Panc1 (cell line): ENCODE measurements around the gene TSC2. TPM values are rescaled to one million over a fixed set of nuclear protein-coding genes. Genes with fewer than 3 reads are reported as not detected.
A peak's percentile ranks its signal among the peaks of the same experiment; 100 is the strongest.

ENCODE experiments used
- ATAC-seq: fragments of 200-7000 bp; cut with Tn5 transposase; 2 replicates; pipeline ENCODE4 v1.9.1; 2020; ENCODE audit warnings: mild to moderate bottlenecking, moderate library complexity
- BruUV-seq: library from RNA; stranded (reverse); fragments of 400-500 nt; replicated peaks from 2 replicates; lab custom pipeline; 2021; lab: Mats Ljungman, UMichigan
- CTCF ChIA-PET: fragments of 300-600 bp; sonication (Branson Sonifier 250); formaldehyde crosslinking; loops from one replicate; lab custom pipeline; 2022; ENCODE audit warnings: antibody characterized with exemption; lab: Charles Lee
- POLR2A ChIA-PET: fragments of 300-600 bp; sonication (Branson Sonifier 250); formaldehyde crosslinking; loops from one replicate; lab custom pipeline; 2022; ENCODE audit warnings: antibody characterized with exemption; lab: Charles Lee
- DNase-seq: peaks from one replicate; pipeline ENCODE4 v3.0.0-alpha.2; 2010; ENCODE audit warnings: low read depth, low spot score
- H3K27ac ChIP-seq: 2 replicates; pipeline ENCODE4 v1.5.1; 2011; ENCODE audit warnings: mild to moderate bottlenecking, low read length, inconsistent platforms
- H3K27me3 ChIP-seq: fragments of 200-500 bp; sonication (Bioruptor generic); 2 replicates; pipeline ENCODE4 v1.6.0; 2014; ENCODE audit warnings: low read length, inconsistent platforms; ENCODE audit not compliant: control insufficient read depth, insufficient read depth
- H3K36me3 ChIP-seq: fragments of 200-500 bp; sonication (Bioruptor generic); 2 replicates; pipeline ENCODE4 v1.5.1; 2014; ENCODE audit warnings: inconsistent platforms, mild to moderate bottlenecking, low read length, moderate library complexity; ENCODE audit not compliant: control insufficient read depth, insufficient read depth
- H3K4me1 ChIP-seq: 2 replicates; pipeline ENCODE4 v1.5.1; 2011; ENCODE audit warnings: inconsistent platforms, mild to moderate bottlenecking, low read length, moderate library complexity; ENCODE audit not compliant: control insufficient read depth, insufficient read depth
- H3K4me3 ChIP-seq, 2 experiments: 2 replicates each; pipeline ENCODE4 v1.5.1; 2011 to 2012; ENCODE audit warnings: low read depth in 2 of 2, low read length in 2 of 2, mild to moderate bottlenecking in 2 of 2, inconsistent platforms in 1 of 2, moderate library complexity in 1 of 2
- H3K9me3 ChIP-seq: fragments of 200-500 bp; sonication (Bioruptor generic); 2 replicates; pipeline ENCODE4 v1.5.1; 2014; ENCODE audit warnings: low read depth, mild to moderate bottlenecking, inconsistent platforms, low read length, moderate library complexity; ENCODE audit not compliant: control insufficient read depth, insufficient read depth
- POLR2AphosphoS5 ChIP-seq: IDR thresholded peaks from 2 replicates; pipeline ENCODE4 v1.6.1; 2012; ENCODE audit warnings: mild to moderate bottlenecking, low read depth, low read length, moderate library complexity
- SIN3A ChIP-seq: IDR thresholded peaks from 2 replicates; pipeline ENCODE4 v1.6.1; 2012; ENCODE audit warnings: low read depth, mild to moderate bottlenecking, low read length, moderate library complexity, borderline replicate concordance; ENCODE audit not compliant: insufficient read depth
- TCF7L2 ChIP-seq: IDR thresholded peaks from 2 replicates; pipeline ENCODE4 v1.6.1; 2011; ENCODE audit warnings: mild to moderate bottlenecking, low read depth, low read length, inconsistent platforms
- in situ Hi-C: cut with HindIII; loops from 2 replicates; pipeline ENCODE4 v1.10.0; 2016; ENCODE audit warnings: low sequenced_read_pairs, low pct_unique_long_range_greater_than_20kb
- intact Hi-C: fragments of 100-400 bp; cut with micrococcal nuclease; formaldehyde crosslinking; loops from one replicate; pipeline ENCODE4 v1.10.0; 2022; ENCODE audit not compliant: unreplicated experiment
- total RNA-seq: library from RNA; stranded (reverse); gene quantifications from one replicate; pipeline ENCODE4 v1.2.1, GENCODE V29; 2021; ENCODE audit not compliant: unreplicated experiment
- TF ChIP-seq, protein P1 (sequence below): fragments of 450-650 bp; IDR thresholded peaks from 2 replicates; pipeline ENCODE4 v1.5.1; 2017; ENCODE audit warnings: mild to moderate bottlenecking
- TF ChIP-seq, protein P2 (sequence below), 2 experiments: IDR thresholded peaks; 2 replicates each; pipeline ENCODE4 v1.6.1; 2011 to 2012; ENCODE audit warnings: low read depth in 2 of 2, control low read depth in 1 of 2, low read length in 1 of 2, mild to moderate bottlenecking in 1 of 2, moderate library complexity in 1 of 2; ENCODE audit not compliant: insufficient read depth in 1 of 2

The TSC2 gene
- total RNA-seq, 1 experiment from 2014 or later, result 115 TPM

GRCh38 chr16:2007081-2007836, 40.5 kb upstream of the TSC2 start:
- ATAC-seq (no peak), DNase-seq (no peak)
- H3K4me1 ChIP-seq, result peaks cover 47% of the 10 kb centered on the region
- H3K9me3 ChIP-seq, result no peaks in the 10 kb centered on the region
- ChIA-PET CTCF (no interaction called here), POLR2A (no interaction called here)
- H3K4me3 ChIP-seq, result peak overlapping the region; percentile 85 to 94
- in situ Hi-C loops, result no loop called here
- BruUV-seq, result no TSS peak
- no peaks in the 10 kb centered on the region; the same call in 1 of the 2 replicates for H3K36me3 ChIP-seq
- intact Hi-C loops, result no loop called here
- H3K27ac ChIP-seq, result peak overlapping the region; percentile 91
- no peaks in the 10 kb centered on the region for H3K27me3 ChIP-seq
- TF ChIP-seq SIN3A (no peak), TCF7L2 (no peak), POLR2AphosphoS5 (no peak)
- TF ChIP-seq, protein P1, sequence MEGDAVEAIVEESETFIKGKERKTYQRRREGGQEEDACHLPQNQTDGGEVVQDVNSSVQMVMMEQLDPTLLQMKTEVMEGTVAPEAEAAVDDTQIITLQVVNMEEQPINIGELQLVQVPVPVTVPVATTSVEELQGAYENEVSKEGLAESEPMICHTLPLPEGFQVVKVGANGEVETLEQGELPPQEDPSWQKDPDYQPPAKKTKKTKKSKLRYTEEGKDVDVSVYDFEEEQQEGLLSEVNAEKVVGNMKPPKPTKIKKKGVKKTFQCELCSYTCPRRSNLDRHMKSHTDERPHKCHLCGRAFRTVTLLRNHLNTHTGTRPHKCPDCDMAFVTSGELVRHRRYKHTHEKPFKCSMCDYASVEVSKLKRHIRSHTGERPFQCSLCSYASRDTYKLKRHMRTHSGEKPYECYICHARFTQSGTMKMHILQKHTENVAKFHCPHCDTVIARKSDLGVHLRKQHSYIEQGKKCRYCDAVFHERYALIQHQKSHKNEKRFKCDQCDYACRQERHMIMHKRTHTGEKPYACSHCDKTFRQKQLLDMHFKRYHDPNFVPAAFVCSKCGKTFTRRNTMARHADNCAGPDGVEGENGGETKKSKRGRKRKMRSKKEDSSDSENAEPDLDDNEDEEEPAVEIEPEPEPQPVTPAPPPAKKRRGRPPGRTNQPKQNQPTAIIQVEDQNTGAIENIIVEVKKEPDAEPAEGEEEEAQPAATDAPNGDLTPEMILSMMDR, result no peak
- TF ChIP-seq, protein P2, sequence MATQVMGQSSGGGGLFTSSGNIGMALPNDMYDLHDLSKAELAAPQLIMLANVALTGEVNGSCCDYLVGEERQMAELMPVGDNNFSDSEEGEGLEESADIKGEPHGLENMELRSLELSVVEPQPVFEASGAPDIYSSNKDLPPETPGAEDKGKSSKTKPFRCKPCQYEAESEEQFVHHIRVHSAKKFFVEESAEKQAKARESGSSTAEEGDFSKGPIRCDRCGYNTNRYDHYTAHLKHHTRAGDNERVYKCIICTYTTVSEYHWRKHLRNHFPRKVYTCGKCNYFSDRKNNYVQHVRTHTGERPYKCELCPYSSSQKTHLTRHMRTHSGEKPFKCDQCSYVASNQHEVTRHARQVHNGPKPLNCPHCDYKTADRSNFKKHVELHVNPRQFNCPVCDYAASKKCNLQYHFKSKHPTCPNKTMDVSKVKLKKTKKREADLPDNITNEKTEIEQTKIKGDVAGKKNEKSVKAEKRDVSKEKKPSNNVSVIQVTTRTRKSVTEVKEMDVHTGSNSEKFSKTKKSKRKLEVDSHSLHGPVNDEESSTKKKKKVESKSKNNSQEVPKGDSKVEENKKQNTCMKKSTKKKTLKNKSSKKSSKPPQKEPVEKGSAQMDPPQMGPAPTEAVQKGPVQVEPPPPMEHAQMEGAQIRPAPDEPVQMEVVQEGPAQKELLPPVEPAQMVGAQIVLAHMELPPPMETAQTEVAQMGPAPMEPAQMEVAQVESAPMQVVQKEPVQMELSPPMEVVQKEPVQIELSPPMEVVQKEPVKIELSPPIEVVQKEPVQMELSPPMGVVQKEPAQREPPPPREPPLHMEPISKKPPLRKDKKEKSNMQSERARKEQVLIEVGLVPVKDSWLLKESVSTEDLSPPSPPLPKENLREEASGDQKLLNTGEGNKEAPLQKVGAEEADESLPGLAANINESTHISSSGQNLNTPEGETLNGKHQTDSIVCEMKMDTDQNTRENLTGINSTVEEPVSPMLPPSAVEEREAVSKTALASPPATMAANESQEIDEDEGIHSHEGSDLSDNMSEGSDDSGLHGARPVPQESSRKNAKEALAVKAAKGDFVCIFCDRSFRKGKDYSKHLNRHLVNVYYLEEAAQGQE (IDR thresholded peaks at IDR 0.05; ENCODE audit: insufficient read depth in 1 of 2, low read depth in 2 of 2, low read length in 1 of 2), result no peak

DNA sequence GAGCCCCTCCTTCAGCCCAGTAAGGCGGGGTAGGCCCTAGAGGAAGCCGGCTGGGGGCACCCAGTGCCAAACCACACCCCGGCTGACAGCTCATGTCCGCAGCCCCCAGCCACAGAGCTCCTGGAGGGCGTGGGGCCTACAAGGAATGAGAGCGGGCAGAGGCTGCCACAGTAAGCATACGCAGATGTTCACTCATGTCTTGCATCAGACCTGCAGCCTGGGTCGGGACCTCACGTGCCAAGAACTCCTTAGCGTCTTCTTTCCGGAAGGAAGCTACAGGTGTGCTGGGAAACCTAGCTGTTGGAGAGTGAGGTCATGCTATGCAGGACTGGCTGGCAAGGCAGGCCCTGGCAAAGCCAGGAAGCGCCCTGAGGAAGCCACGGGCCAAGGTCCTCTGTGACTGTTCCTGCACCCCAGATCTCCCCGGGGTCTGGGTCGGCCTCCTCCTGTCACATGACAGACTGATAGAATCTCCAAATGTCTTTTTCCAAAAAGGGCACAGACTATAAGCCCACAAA, 39.7 kb upstream of the TSC2 start:
- TF ChIP-seq, protein P2 (IDR thresholded peaks at IDR 0.05; ENCODE audit: insufficient read depth in 1 of 2, low read depth in 2 of 2, low read length in 1 of 2), result no peak
- TF ChIP-seq SIN3A, result no peak
- TF ChIP-seq POLR2AphosphoS5, result no peak
- TF ChIP-seq, protein P1, result no peak
- no peak for TF ChIP-seq TCF7L2
- Histone ChIP-seq H3K36me3 (no peaks in the 10 kb centered on the region; the same call in 1 of the 2 replicates), H3K4me1 (peaks cover 47% of the 10 kb centered on the region), H3K27ac (peak overlapping the region; percentile 91), H3K9me3 (no peaks in the 10 kb centered on the region), H3K4me3 (peak overlapping the region; percentile 85 to 94), H3K27me3 (no peaks in the 10 kb centered on the region)
- TSS peak; percentile 95 for BruUV-seq
- CTCF ChIA-PET, result no interaction called here
- in situ Hi-C loops (no loop called here), intact Hi-C loops (no loop called here)
- POLR2A ChIA-PET, result interaction anchor here (0.6 kb wide), 2 partner anchors 13 to 48 kb away, joined by 3 to 6 read pairs; no protein-coding TSS in a partner anchor
- DNase-seq (no peak), ATAC-seq (no peak)
